ENCODE results near the gene PSTPIP1. TPM values are rescaled to one million over a fixed set of nuclear protein-coding genes. Genes with fewer than 3 reads are reported as not detected.

PSTPIP1 gene
- total and polyA plus RNA-seq, 9 of the 15 experiments (the other 6 are each of a cell fraction or from before 2014, with no cell fraction given): not detected

DNA sequence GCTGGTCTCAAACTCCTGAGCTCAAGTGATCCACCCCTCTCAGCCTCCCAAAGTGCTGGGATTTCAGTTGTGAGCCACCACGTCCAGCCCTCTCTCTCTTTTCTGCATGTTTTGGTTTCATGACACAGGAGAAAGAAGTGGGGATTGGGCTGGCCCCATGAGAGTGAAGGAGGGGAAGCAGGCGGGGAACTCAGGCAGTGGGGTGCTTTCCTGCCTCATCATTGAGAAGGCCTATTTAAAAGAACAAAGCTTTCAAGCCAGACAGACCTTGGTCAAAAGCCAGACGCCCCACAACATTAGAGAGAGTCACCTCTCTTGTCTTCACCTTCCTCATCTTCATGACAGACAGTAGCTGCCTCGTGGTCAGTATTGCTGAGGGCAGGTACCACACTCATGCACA is 15.9 kb downstream of the PSTPIP1 start:
- H3K79me2 ChIP-seq (ENCODE audit: control insufficient read depth, insufficient read depth, low read length): no peaks in the 10 kb centered on the region
- intact Hi-C loops (cut with micrococcal nuclease): no loop called here

More for the DNA sequence above, 15.9 kb downstream of the PSTPIP1 start:
- Histone ChIP-seq H3K27me3 (ENCODE audit: control insufficient read depth in 2 of 2, insufficient read depth in 2 of 2, low read length in 2 of 2) (peaks cover 30 to 62% of the 10 kb centered on the region in 2 experiments), H3K4me3 (no peak overlapping the region), H3K36me3 (ENCODE audit: control insufficient read depth, insufficient read depth, low read length) (no peaks in the 10 kb centered on the region), H3K4me1 (replicated peaks in 1 of 2; ENCODE audit: control insufficient read depth in 2 of 2, insufficient read depth in 2 of 2, low read length in 2 of 2) (no peaks in the 10 kb centered on the region), H3K4me2 (ENCODE audit: insufficient read depth, low read length) (no peak overlapping the region), H3K9ac (ENCODE audit: insufficient read depth in 1 of 2, low read depth in 2 of 2, low read length in 2 of 2) (no peak overlapping the region), H3K27ac (ENCODE audit: extremely low read depth, low read depth, low read length) (no peak overlapping the region), H4K20me1 (replicated peaks; ENCODE audit: control insufficient read depth, insufficient read depth, low read length) (no peaks in the 10 kb centered on the region), H3K9me1 (ENCODE audit: control insufficient read depth, insufficient read depth, low read length) (no peaks in the 10 kb centered on the region), H2AFZ (ENCODE audit: low read depth, low read length) (no peak overlapping the region), H3K9me3 (replicated peaks; ENCODE audit: control insufficient read depth, insufficient read depth, low read depth, low read length) (no peaks in the 10 kb centered on the region)
- no TSS peak for BruUV-seq (replicated peaks)
- TF ChIP-seq PHF20 (IDR thresholded peaks at IDR 0.05; ENCODE audit: partially characterized antibody) (no peak), SIX5 (IDR thresholded peaks at IDR 0.05; ENCODE audit: borderline replicate concordance in 1 of 2, insufficient read depth in 1 of 2, low read depth in 1 of 2, low read length in 2 of 2) (no peak), ZZZ3 (IDR thresholded peaks at IDR 0.05) (no peak), CBX8 (IDR thresholded peaks at IDR 0.05; ENCODE audit: borderline replicate concordance, extremely low read depth, low read depth, low read length, poor library complexity, severe bottlenecking) (no peak), HDGF (IDR thresholded peaks at IDR 0.05) (no peak), LEF1 (IDR thresholded peaks at IDR 0.05) (no peak), BRF1 (IDR thresholded peaks at IDR 0.05; ENCODE audit: borderline replicate concordance, extremely low read depth, insufficient read length) (no peak), NFXL1 (CRISPR knock-in tag; IDR thresholded peaks at IDR 0.05) (no peak)
- TF ChIP-seq, protein P1, sequence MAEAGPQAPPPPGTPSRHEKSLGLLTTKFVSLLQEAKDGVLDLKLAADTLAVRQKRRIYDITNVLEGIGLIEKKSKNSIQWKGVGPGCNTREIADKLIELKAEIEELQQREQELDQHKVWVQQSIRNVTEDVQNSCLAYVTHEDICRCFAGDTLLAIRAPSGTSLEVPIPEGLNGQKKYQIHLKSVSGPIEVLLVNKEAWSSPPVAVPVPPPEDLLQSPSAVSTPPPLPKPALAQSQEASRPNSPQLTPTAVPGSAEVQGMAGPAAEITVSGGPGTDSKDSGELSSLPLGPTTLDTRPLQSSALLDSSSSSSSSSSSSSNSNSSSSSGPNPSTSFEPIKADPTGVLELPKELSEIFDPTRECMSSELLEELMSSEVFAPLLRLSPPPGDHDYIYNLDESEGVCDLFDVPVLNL (CRISPR knock-in tag; IDR thresholded peaks at IDR 0.05; ENCODE audit: low read depth): no peak
- TF ChIP-seq, protein P2, sequence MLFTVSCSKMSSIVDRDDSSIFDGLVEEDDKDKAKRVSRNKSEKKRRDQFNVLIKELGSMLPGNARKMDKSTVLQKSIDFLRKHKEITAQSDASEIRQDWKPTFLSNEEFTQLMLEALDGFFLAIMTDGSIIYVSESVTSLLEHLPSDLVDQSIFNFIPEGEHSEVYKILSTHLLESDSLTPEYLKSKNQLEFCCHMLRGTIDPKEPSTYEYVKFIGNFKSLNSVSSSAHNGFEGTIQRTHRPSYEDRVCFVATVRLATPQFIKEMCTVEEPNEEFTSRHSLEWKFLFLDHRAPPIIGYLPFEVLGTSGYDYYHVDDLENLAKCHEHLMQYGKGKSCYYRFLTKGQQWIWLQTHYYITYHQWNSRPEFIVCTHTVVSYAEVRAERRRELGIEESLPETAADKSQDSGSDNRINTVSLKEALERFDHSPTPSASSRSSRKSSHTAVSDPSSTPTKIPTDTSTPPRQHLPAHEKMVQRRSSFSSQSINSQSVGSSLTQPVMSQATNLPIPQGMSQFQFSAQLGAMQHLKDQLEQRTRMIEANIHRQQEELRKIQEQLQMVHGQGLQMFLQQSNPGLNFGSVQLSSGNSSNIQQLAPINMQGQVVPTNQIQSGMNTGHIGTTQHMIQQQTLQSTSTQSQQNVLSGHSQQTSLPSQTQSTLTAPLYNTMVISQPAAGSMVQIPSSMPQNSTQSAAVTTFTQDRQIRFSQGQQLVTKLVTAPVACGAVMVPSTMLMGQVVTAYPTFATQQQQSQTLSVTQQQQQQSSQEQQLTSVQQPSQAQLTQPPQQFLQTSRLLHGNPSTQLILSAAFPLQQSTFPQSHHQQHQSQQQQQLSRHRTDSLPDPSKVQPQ (CRISPR knock-in tag; IDR thresholded peaks at IDR 0.05; ENCODE audit: borderline replicate concordance): no peak
- TF ChIP-seq, protein P3, sequence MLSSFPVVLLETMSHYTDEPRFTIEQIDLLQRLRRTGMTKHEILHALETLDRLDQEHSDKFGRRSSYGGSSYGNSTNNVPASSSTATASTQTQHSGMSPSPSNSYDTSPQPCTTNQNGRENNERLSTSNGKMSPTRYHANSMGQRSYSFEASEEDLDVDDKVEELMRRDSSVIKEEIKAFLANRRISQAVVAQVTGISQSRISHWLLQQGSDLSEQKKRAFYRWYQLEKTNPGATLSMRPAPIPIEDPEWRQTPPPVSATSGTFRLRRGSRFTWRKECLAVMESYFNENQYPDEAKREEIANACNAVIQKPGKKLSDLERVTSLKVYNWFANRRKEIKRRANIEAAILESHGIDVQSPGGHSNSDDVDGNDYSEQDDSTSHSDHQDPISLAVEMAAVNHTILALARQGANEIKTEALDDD (IDR thresholded peaks at IDR 0.05): no peak
- FAIRE-seq (no peak), ATAC-seq (no peak), DNase-seq (ENCODE audit: extremely low read depth in 1 of 4, low spot score in 3 of 4) (no peak)
- WGBS (ENCODE audit: insufficient coverage, low coverage, missing lambda C conversion rate): 0% methylated on average over 4 of the region's 4 CpGs
- in situ Hi-C loops (cut with MboI): no loop called here
- ChIA-PET POLR2A (interaction anchor here (0.9 kb wide), 1 partner anchor 278 kb away, joined by 3 read pairs; no protein-coding TSS in a partner anchor), CTCF (ENCODE audit: low intra/inter-chr PET ratio) (no interaction called here)

Measured in K562 (cell line).